HepG2 (cell line): Measurements from ENCODE around the gene TACC3. TPM values are rescaled to one million over a fixed set of nuclear protein-coding genes. Genes with fewer than 3 reads are reported as not detected.

Experiments used
- HIVEP1 ChIP-seq: sonication (generic); formaldehyde crosslinking; IDR thresholded peaks from 2 replicates; pipeline ENCODE4 v1.4.0; 2020; ENCODE audit warnings: mild to moderate bottlenecking, missing genetic modification reagents
- ZNF274 ChIP-seq: sonication (generic); formaldehyde crosslinking; IDR thresholded peaks from 2 replicates; pipeline ENCODE4 v1.5.1; 2020; ENCODE audit warnings: mild to moderate bottlenecking, missing genetic modification reagents
- ZNF605 ChIP-seq: sonication (generic); formaldehyde crosslinking; IDR thresholded peaks from 2 replicates; pipeline ENCODE4 v1.8.0; 2022; ENCODE audit warnings: mild to moderate bottlenecking, missing genetic modification reagents
- polyA plus RNA-seq, 8 experiments: library from polyadenylated mRNA; depleted of rRNA in 3 of 8; stranded (reverse) in 7 of 8; unstranded in 1 of 8; fragments of >200 nt; fragmentation: Illumina TruSeq in 4 of 8; extraction: Trizol in 4 of 8; gene quantifications; 2 replicates each; pipeline versions ENCODE4 v1.2.1 to v1.2.3, GENCODE V29; 2011 to 2016; ENCODE audit warnings: low read depth in 4 of 8, missing spikeins in 1 of 8, mixed read lengths in 1 of 8; ENCODE audit not compliant: insufficient read depth in 1 of 8
- total RNA-seq, 5 experiments: library from RNA; depleted of rRNA; stranded (reverse); fragments of >200 nt; fragmentation: Illumina TruSeq; extraction: Trizol; gene quantifications; 2 replicates each; pipeline ENCODE4 v1.2.3, GENCODE V29; 2016; ENCODE audit warnings: low read depth in 1 of 5
- TF ChIP-seq, protein P1 (sequence below): sonication (generic); formaldehyde crosslinking; IDR thresholded peaks from 2 replicates; pipeline ENCODE4 v1.5.1; 2020; ENCODE audit warnings: mild to moderate bottlenecking, missing genetic modification reagents, moderate library complexity
- TF ChIP-seq, protein P2 (sequence below): sonication (generic); formaldehyde crosslinking; IDR thresholded peaks from 2 replicates; pipeline ENCODE4 v1.8.0; 2022; ENCODE audit warnings: mild to moderate bottlenecking, missing genetic modification reagents, borderline replicate concordance

Gene TACC3
- total and polyA plus RNA-seq, 2 of the 13 experiments (the other 11 are each of a cell fraction or from before 2014, with no cell fraction given): 20.3 to 21.2 TPM

DNA sequence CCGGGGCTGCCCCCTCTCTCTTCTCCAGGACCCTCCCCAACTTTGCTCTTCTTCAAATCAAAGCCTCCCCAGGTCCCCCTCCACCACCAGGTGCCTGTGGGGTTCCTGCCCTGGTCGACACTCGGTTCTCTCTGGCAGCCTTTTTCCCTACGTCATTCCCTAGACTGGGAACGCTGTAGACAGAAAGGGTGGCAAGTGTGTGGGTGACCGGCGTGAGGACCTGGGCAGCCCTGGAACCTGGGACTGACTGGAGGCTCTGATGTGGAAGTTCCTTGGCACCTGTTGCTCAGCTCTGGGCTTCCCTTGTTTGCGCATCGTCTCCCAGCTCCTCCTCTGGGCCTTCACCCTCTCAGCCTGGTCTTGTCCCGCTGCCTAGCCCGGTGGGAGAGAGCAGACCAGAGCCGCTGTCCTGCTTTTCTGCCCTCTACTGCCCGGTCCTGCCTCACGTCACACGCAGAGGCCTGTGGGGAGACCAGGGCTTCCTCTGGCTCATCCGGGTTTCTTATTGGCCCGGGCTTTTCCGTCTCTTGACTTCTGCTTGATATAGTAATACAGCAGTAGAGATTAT, 1.3 kb downstream of the TACC3 start (continued):
- TF ChIP-seq, protein P1, sequence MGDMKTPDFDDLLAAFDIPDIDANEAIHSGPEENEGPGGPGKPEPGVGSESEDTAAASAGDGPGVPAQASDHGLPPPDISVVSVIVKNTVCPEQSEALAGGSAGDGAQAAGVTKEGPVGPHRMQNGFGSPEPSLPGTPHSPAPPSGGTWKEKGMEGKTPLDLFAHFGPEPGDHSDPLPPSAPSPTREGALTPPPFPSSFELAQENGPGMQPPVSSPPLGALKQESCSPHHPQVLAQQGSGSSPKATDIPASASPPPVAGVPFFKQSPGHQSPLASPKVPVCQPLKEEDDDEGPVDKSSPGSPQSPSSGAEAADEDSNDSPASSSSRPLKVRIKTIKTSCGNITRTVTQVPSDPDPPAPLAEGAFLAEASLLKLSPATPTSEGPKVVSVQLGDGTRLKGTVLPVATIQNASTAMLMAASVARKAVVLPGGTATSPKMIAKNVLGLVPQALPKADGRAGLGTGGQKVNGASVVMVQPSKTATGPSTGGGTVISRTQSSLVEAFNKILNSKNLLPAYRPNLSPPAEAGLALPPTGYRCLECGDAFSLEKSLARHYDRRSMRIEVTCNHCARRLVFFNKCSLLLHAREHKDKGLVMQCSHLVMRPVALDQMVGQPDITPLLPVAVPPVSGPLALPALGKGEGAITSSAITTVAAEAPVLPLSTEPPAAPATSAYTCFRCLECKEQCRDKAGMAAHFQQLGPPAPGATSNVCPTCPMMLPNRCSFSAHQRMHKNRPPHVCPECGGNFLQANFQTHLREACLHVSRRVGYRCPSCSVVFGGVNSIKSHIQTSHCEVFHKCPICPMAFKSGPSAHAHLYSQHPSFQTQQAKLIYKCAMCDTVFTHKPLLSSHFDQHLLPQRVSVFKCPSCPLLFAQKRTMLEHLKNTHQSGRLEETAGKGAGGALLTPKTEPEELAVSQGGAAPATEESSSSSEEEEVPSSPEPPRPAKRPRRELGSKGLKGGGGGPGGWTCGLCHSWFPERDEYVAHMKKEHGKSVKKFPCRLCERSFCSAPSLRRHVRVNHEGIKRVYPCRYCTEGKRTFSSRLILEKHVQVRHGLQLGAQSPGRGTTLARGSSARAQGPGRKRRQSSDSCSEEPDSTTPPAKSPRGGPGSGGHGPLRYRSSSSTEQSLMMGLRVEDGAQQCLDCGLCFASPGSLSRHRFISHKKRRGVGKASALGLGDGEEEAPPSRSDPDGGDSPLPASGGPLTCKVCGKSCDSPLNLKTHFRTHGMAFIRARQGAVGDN: peak; percentile 66
- TF ChIP-seq ZNF274 (CRISPR knock-in tag) (0 out of 2 replicates have a peak, but pooled peaks have one; percentile 11), HIVEP1 (0 out of 2 replicates have a peak, but pooled peaks have one; percentile 4), ZNF605 (CRISPR knock-in tag) (no peak)
- TF ChIP-seq, protein P2, sequence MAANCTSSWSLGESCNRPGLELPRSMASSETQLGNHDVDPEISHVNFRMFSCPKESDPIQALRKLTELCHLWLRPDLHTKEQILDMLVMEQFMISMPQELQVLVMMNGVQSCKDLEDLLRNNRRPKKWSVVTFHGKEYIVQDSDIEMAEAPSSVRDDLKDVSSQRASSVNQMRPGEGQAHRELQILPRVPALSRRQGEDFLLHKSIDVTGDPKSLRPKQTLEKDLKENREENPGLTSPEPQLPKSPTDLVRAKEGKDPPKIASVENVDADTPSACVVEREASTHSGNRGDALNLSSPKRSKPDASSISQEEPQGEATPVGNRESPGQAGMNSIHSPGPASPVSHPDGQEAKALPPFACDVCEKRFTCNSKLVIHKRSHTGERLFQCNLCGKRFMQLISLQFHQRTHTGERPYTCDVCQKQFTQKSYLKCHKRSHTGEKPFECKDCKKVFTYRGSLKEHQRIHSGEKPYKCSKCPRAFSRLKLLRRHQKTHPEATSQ (CRISPR knock-in tag): no peak
